HEK293 (cell line): Measurements from ENCODE around the gene AK9.
"Not testable (repeated sequence)": the region's sequence is repeated elsewhere in the genome, so short reads cannot be mapped to it uniquely, and the experiment has no call there.

ENCODE experiments used
- CTCF ChIA-PET: fragments of 350-600 bp; formaldehyde crosslinking; extraction: SDS; loops from one replicate; lab custom pipeline; 2021; ENCODE audit warnings: antibody characterized with exemption; lab: Yijun Ruan, JAX
- POLR2A ChIA-PET: fragments of 300-600 bp; formaldehyde crosslinking; extraction: SDS; loops from one replicate; lab custom pipeline; 2020; ENCODE audit warnings: antibody characterized with exemption, inconsistent platforms; lab: Yijun Ruan, JAX
- H3K27ac ChIP-seq: fragments of 200-500 bp; sonication (Bioruptor generic); 2 replicates; pipeline ENCODE4 v1.5.1; 2014; ENCODE audit warnings: low read depth, low read length, control low read depth, inconsistent platforms; ENCODE audit errors: extremely low read depth
- H3K36me3 ChIP-seq, 2 experiments: fragments of 200-500 bp in 1 of 2; sonication (Bioruptor generic) in 1 of 2; 1 replicate in 1 of 2; 2 replicates in 1 of 2; pipeline ENCODE4 v1.5.1; 2014 to 2017; ENCODE audit warnings: inconsistent platforms in 2 of 2, low read length in 2 of 2; ENCODE audit not compliant: control insufficient read depth in 2 of 2, insufficient read depth in 1 of 2
- H3K4me1 ChIP-seq: fragments of 200-500 bp; sonication (Bioruptor generic); 2 replicates; pipeline ENCODE4 v1.5.1; 2014; ENCODE audit warnings: mild to moderate bottlenecking, low read length, inconsistent platforms; ENCODE audit not compliant: control insufficient read depth, insufficient read depth
- H3K4me3 ChIP-seq: 2 replicates; pipeline ENCODE4 v1.5.1; 2011; ENCODE audit warnings: low read depth, mild to moderate bottlenecking, control low read depth, low read length, moderate library complexity
- H3K9me3 ChIP-seq: fragments of 200-500 bp; sonication (Bioruptor generic); 2 replicates; pipeline ENCODE4 v1.5.1; 2014; ENCODE audit warnings: low read depth, low read length, inconsistent platforms; ENCODE audit not compliant: control insufficient read depth, insufficient read depth
- EGR2 ChIP-seq: fragments of 450-650 bp; formaldehyde crosslinking; IDR thresholded peaks from 2 replicates; pipeline ENCODE4 v1.5.1; 2016; ENCODE audit warnings: low read depth, missing biosample characterization, missing genetic modification characterization
- FEZF1 ChIP-seq: fragments of 450-650 bp; formaldehyde crosslinking; IDR thresholded peaks from 2 replicates; pipeline ENCODE4 v1.5.1; 2016; ENCODE audit warnings: missing biosample characterization, missing genetic modification characterization
- GLIS1 ChIP-seq: fragments of 450-650 bp; formaldehyde crosslinking; IDR thresholded peaks from 2 replicates; pipeline ENCODE4 v1.5.1; 2016; ENCODE audit warnings: missing biosample characterization, missing genetic modification characterization
- PRDM10 ChIP-seq: fragments of 450-650 bp; formaldehyde crosslinking; IDR thresholded peaks from 2 replicates; pipeline ENCODE4 v1.5.1; 2016; ENCODE audit warnings: missing biosample characterization, missing genetic modification characterization
- ZBTB48 ChIP-seq: fragments of 450-650 bp; formaldehyde crosslinking; IDR thresholded peaks from 2 replicates; pipeline ENCODE4 v1.5.1; 2016; ENCODE audit warnings: missing biosample characterization, missing genetic modification characterization
- ZBTB6 ChIP-seq: fragments of 450-650 bp; formaldehyde crosslinking; IDR thresholded peaks from 2 replicates; pipeline ENCODE4 v1.5.1; 2017; ENCODE audit warnings: missing biosample characterization, missing genetic modification characterization
- ZFHX2 ChIP-seq: fragments of 450-650 bp; formaldehyde crosslinking; conservative IDR thresholded peaks from 2 replicates; pipeline ENCODE4 v1.5.1; 2016; ENCODE audit warnings: missing biosample characterization, missing genetic modification characterization
- ZFP41 ChIP-seq: fragments of 450-650 bp; formaldehyde crosslinking; IDR thresholded peaks from 2 replicates; pipeline ENCODE4 v1.5.1; 2016; ENCODE audit warnings: missing biosample characterization, missing genetic modification characterization, borderline replicate concordance
- ZIC2 ChIP-seq: fragments of 450-650 bp; formaldehyde crosslinking; IDR thresholded peaks from 2 replicates; pipeline ENCODE4 v1.5.1; 2016; ENCODE audit warnings: missing biosample characterization, missing genetic modification characterization
- ZNF112 ChIP-seq: fragments of 450-650 bp; formaldehyde crosslinking; IDR thresholded peaks from 2 replicates; pipeline ENCODE4 v1.5.0; 2017; ENCODE audit warnings: missing biosample characterization, missing genetic modification characterization
- ZNF132 ChIP-seq: fragments of 450-650 bp; formaldehyde crosslinking; IDR thresholded peaks from 2 replicates; pipeline ENCODE4 v1.5.1; 2017; ENCODE audit warnings: missing biosample characterization, missing genetic modification characterization, borderline replicate concordance
- ZNF558 ChIP-seq: fragments of 450-650 bp; formaldehyde crosslinking; IDR thresholded peaks from 2 replicates; pipeline ENCODE4 v1.5.1; 2016; ENCODE audit warnings: missing biosample characterization, missing genetic modification characterization
- ZNF747 ChIP-seq: fragments of 450-650 bp; formaldehyde crosslinking; IDR thresholded peaks from 2 replicates; pipeline ENCODE4 v1.5.1; 2016; ENCODE audit warnings: missing biosample characterization, missing genetic modification characterization
- ZNF785 ChIP-seq: fragments of 450-650 bp; formaldehyde crosslinking; IDR thresholded peaks from 2 replicates; pipeline ENCODE4 v1.5.1; 2016; ENCODE audit warnings: missing biosample characterization, missing genetic modification characterization
- ZSCAN16 ChIP-seq: fragments of 450-650 bp; formaldehyde crosslinking; IDR thresholded peaks from 2 replicates; pipeline ENCODE4 v1.5.1; 2016; ENCODE audit warnings: missing biosample characterization, missing genetic modification characterization
- TF ChIP-seq, protein P1 (sequence below): fragments of 450-650 bp; formaldehyde crosslinking; IDR thresholded peaks from 2 replicates; pipeline ENCODE4 v1.5.1; 2017; ENCODE audit warnings: missing biosample characterization, missing genetic modification characterization
- TF ChIP-seq, protein P2 (sequence below): fragments of 450-650 bp; formaldehyde crosslinking; IDR thresholded peaks from 2 replicates; pipeline ENCODE4 v1.5.1; 2016; ENCODE audit warnings: missing biosample characterization, missing genetic modification characterization

AK9 gene

DNA sequence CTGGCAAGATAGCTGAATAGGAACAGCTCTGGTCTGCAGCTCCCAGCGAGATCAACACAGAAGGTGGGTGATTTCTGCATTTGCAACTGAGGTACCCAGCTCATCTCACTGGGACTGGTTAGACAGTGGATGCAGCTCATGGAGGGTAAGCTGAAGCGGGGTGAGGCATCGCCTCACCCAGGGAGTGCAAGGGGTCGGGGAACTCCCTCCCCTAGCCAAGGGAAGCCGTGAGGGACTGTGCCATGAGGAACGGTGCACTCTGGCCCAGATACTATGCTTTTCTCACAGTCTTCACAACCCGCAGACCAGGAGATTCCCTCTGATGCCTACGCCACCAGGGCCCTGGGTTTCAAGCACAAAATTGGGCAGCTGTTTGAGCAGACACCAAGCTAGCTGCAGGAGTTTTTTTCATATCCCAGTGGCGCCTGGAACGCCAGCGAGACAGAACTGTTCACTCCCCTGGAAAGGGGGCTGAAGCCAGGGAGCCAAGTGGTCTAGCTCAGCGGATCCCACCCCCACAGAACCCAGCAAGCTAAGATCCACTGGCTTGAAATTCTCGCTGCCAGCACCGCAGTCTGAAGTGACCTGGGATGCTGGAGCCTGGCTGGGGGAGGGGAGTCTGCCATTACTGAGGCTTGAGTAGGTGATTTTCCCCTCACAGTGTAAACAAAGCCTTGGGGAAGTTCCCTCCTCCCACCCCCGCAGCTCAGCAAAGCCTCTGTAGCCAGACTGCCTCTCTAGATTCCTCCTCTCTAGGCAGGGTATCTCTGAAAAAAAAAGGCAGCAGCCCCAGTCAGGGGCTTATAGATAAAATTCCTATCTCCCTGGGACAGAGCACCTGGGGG lies 12.1 kb downstream of the AK9 start:
- POLR2A ChIA-PET, H3K27ac ChIP-seq, H3K4me1 ChIP-seq, H3K9me3 ChIP-seq, H3K36me3 ChIP-seq: not testable (repeated sequence)
- TF ChIP-seq ZSCAN16 (tag by site-specific recombination) (peak; percentile 92), PRDM10 (tag by site-specific recombination) (peak; percentile 44), ZBTB48 (tag by site-specific recombination) (peak; percentile 75), EGR2 (tag by site-specific recombination) (peak; percentile 76), ZBTB6 (peak; percentile 82; the same call in 1 of the 2 replicates), ZIC2 (tag by site-specific recombination) (peak; percentile 61; the same call in 1 of the 2 replicates), ZFHX2 (tag by site-specific recombination) (peak; percentile 76)
- CTCF ChIA-PET, result interaction anchor here (0.6 to 1.2 kb wide), 2 partner anchors 19 to 1481 kb away, joined by 3 read pairs; no protein-coding TSS in a partner anchor
- H3K4me3 ChIP-seq, result peak overlapping the region; percentile 17; the same call in 1 of the 2 replicates

DNA sequence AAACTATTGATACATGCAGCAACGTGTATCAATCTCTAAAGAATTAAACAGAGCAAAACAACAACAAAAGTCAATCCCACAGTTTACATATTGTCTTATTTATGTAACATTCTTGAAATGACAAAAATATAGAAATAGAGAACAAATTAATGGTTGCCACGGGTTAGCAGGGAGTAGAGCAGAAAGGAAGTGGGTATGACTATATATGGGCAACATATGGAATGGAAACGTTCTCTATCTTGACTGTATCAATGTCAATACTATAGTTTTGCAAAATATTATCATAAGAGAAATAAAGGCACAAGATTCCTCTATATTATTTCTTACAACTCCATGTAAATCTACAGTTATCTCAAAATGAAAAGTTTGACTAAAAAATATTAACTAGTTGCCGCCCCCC lies 12.8 kb downstream of the AK9 start:
- H3K9me3 ChIP-seq, result no peaks in the 10 kb centered on the region
- H3K27ac ChIP-seq, result no peak overlapping the region
- H3K36me3 ChIP-seq, result no peaks in the 10 kb centered on the region
- CTCF ChIA-PET, result interaction anchor here (0.6 to 0.7 kb wide), 2 partner anchors 842 to 1480 kb away, joined by 3 read pairs; no protein-coding TSS in a partner anchor
- H3K4me3 ChIP-seq, result no peak overlapping the region
- H3K4me1 ChIP-seq, result no peaks in the 10 kb centered on the region
- TF ChIP-seq ZNF112 (tag by site-specific recombination) (no peak), ZFP41 (tag by site-specific recombination) (no peak), ZNF747 (tag by site-specific recombination) (no peak), ZNF558 (tag by site-specific recombination) (no peak), FEZF1 (no peak), ZNF132 (tag by site-specific recombination) (no peak), ZNF785 (tag by site-specific recombination) (no peak), ZBTB48 (tag by site-specific recombination) (no peak), GLIS1 (tag by site-specific recombination) (no peak)
- TF ChIP-seq, protein P1, sequence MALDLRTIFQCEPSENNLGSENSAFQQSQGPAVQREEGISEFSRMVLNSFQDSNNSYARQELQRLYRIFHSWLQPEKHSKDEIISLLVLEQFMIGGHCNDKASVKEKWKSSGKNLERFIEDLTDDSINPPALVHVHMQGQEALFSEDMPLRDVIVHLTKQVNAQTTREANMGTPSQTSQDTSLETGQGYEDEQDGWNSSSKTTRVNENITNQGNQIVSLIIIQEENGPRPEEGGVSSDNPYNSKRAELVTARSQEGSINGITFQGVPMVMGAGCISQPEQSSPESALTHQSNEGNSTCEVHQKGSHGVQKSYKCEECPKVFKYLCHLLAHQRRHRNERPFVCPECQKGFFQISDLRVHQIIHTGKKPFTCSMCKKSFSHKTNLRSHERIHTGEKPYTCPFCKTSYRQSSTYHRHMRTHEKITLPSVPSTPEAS (tag by site-specific recombination), result no peak
- TF ChIP-seq, protein P2, sequence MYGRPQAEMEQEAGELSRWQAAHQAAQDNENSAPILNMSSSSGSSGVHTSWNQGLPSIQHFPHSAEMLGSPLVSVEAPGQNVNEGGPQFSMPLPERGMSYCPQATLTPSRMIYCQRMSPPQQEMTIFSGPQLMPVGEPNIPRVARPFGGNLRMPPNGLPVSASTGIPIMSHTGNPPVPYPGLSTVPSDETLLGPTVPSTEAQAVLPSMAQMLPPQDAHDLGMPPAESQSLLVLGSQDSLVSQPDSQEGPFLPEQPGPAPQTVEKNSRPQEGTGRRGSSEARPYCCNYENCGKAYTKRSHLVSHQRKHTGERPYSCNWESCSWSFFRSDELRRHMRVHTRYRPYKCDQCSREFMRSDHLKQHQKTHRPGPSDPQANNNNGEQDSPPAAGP (tag by site-specific recombination), result no peak
- TF ChIP-seq, all 188 proteins: peak for 0
- POLR2A ChIA-PET, result no interaction called here
